GM12864 (cell line): ENCODE measurements around the gene AKAP8L.

ENCODE experiments used
- DNase-seq: peaks from one replicate; pipeline ENCODE4 v3.0.0-alpha.2; 2011; ENCODE audit warnings: low read depth
- H3K4me3 ChIP-seq: 2 replicates; pipeline ENCODE4 v1.5.1; 2011; ENCODE audit warnings: mild to moderate bottlenecking, low read depth, low read length, control low read depth
- TF ChIP-seq, protein P1 (sequence below): IDR thresholded peaks from 2 replicates; pipeline ENCODE4 v1.5.1; 2011; ENCODE audit warnings: low read depth, mild to moderate bottlenecking, moderate library complexity, low read length, control low read depth, inconsistent platforms; ENCODE audit errors: missing control alignments

AKAP8L gene

DNA sequence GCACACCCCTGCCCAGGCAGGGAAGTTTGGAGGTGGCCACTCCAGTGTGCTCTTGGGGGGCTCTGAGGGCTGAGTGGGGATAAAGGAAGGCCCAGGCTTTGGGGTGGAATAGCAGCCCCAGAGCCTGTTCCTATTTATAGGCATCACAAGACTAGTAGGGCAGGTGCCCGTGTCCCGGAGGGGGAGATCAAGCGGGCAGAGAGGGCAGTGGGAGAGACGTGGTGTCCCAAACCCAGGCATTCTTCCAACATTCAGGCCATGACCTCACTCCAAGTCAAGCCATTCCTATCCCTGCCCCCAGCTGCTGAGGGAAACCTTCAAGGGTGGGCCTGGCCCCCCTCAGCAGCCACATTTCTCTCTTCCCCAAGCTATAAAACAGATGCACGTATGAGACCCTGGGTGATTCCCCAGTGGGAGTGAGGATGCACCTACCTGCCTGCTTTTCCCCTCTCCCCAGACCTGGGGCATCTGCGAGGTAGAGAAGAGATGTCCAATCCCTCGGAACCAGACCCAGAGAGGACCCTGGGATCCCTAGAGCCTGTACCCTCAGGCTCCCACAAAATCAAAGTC lies 27.1 kb upstream of the AKAP8L start:
- DNase-seq = no peak
- H3K4me3 ChIP-seq = no peak overlapping the region
- TF ChIP-seq, protein P1, sequence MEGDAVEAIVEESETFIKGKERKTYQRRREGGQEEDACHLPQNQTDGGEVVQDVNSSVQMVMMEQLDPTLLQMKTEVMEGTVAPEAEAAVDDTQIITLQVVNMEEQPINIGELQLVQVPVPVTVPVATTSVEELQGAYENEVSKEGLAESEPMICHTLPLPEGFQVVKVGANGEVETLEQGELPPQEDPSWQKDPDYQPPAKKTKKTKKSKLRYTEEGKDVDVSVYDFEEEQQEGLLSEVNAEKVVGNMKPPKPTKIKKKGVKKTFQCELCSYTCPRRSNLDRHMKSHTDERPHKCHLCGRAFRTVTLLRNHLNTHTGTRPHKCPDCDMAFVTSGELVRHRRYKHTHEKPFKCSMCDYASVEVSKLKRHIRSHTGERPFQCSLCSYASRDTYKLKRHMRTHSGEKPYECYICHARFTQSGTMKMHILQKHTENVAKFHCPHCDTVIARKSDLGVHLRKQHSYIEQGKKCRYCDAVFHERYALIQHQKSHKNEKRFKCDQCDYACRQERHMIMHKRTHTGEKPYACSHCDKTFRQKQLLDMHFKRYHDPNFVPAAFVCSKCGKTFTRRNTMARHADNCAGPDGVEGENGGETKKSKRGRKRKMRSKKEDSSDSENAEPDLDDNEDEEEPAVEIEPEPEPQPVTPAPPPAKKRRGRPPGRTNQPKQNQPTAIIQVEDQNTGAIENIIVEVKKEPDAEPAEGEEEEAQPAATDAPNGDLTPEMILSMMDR = no peak

DNA sequence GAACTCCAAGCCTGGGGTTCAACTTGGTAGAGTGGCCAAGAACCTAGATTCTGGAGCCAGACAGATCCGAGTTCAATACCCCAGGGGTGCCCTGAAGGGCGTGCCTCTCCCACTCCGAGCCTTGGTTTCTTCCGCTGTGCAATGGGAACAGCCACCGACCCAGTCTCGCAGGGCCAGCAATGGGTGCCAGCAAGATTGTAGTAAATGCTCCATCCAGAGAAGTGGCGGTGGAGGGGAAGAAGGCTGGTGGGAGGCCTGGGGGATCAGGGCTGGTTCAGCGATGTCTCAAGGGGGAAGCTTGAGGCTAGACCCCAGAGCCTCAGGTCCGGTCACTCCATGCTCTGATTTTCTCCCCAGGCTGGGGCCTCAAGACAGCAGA lies 26.4 kb upstream of the AKAP8L start:
- TF ChIP-seq, protein P1 = no peak
- no peak for DNase-seq

DNA sequence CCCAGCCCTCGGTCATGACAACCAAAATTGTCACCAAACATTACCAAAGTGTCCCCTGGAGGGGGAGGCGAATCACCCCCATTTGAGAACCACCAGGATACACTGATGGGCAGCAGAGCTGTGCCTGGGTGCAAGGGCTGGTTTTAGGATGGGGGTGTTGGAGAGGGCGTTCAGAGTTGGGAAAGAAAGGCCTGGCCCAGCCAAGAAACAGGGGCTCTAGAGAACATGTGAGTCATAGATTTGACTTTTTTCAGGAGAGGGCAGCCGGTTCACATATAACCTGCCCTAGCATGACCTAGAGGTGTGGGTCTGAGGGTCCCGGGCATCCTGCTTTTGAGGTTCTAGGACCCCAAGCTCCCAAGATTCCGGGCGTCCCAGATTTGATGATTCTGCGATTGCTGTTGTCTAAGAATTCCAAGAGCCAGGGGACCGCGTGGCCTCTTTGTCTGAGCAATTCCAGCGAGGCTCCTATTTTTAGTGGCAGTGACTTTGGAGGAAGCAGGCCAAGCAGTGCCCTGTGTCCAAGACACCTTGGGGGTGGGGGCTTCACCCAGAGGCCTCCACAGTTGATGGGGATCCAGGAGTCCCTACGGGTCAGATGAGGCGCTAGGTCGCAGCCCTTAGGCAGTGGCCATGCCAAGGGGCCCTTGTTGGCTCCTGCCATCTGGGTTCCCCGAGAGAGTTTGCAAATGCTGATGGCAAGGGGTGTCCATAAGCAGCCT lies 25.9 kb upstream of the AKAP8L start:
- no peak for DNase-seq
- TF ChIP-seq, protein P1 = no peak
- H3K4me3 ChIP-seq = no peak overlapping the region

More for the DNA sequence above, 26.4 kb upstream of the AKAP8L start:
- H3K4me3 ChIP-seq = no peak overlapping the region

DNA sequence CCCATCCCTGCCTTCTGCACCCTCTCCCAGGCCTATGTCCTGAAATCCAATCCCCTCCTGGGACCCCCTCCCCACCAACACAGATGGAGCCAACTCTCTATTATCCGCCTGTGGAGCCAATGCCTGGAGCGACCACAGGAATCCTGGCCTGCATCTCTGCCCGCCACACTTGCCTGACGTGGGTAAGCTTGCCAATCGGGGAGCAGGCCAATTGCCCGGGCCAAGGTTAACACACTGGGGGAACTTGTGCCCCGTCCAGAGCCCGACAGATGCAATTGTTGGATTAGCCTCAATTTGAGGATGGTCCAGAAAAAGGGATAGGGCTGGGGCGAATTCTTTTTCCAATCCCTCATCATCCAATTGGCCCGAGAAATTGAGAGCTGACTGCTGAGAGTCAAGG lies 25.1 kb upstream of the AKAP8L start:
- H3K4me3 ChIP-seq = no peak overlapping the region
- TF ChIP-seq, protein P1 = no peak

DNA sequence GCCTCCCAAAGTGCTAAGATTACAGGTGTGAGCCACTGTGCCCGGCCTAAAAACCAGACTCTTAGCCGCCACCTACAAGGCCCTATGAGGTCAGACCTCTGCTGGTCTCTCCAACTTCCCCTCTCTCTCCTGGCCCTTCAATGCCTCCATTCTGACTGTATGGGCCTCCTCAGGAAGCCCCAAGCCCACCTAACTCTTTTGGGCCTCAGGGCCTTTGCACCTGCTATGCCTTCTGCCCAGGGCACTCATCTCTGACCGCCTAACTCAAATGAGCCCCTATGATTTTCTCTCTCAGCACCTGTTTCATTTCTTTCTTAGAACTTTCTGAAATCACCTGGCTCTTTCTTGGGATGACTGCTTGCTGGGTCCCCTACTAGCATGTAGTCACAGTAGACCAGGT lies 24.5 kb upstream of the AKAP8L start:
- no peak overlapping the region for H3K4me3 ChIP-seq
- no peak for DNase-seq
- TF ChIP-seq, protein P1 = no peak

More for the DNA sequence above, 25.1 kb upstream of the AKAP8L start:
- DNase-seq = no peak

DNA sequence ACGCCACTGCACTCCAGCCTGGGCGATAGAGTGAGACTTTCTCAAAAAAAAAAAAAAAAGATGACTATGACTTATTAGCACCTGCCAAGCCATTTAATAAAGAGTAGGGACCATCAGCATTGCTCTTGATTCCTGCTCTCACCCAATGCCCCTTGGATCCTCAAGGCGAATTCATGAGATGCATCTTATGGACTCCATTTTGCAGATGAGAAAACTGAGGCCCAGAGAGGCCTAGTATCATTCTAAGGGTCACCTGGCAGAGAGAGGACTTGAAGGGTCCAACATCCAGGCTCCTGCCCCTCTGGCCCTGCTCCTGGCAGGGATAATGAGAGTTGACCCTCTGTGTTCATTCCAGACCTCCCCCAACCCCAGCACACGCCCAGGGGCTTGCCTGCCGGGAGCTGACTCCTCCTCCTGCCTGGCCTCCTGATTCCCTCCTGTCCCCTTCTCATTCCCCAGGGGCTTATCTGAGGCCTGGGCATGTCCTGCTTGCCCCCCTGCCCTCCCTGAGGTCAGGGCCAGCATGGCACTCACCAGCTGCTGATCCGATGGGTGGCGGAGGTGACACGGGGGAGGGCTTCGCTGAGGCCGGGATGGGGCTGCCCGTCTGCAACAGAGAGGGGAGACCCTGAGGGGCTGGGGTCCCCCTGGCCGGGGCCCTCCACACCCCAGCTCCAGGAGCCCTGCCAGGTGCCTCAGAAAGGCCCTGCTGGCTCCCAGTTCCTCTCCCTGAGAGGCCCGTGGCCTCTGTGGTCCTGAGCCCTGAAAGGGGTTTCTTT lies 23.5 kb upstream of the AKAP8L start:
- TF ChIP-seq, protein P1 = no peak
- no peak for DNase-seq
- no peak overlapping the region for H3K4me3 ChIP-seq

DNA sequence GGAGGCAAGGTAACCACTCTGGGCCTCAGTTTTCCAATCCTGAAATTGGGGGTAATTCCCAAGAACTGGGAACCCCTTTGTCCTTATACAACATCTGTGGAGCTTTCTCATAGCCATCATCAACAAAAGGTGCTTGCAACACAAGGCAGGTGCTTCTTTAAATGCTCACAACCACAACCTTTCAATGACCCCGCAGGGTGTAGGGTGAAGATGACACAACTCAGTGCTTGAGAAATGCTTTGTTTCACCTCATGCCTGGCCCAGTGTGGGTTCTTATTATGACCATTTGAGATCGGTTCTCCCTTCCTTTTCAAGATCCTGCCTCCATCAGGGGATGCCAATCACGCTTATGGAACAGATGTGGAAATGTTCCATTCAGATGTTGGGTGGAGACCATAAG lies 22.5 kb upstream of the AKAP8L start:
- DNase-seq = no peak
- TF ChIP-seq, protein P1 = no peak
- H3K4me3 ChIP-seq = no peak overlapping the region
